HTERT RPE-1 (cell line): ENCODE measurements around the gene NAALADL1.

Experiments used
- in situ Hi-C: fragments of 300-500 bp; cut with MboI; formaldehyde crosslinking; loops from 4 replicates; pipeline ENCODE4 v1.14.3; 2020; ENCODE audit warnings: low sequenced_read_pairs

NAALADL1 gene, protein sequence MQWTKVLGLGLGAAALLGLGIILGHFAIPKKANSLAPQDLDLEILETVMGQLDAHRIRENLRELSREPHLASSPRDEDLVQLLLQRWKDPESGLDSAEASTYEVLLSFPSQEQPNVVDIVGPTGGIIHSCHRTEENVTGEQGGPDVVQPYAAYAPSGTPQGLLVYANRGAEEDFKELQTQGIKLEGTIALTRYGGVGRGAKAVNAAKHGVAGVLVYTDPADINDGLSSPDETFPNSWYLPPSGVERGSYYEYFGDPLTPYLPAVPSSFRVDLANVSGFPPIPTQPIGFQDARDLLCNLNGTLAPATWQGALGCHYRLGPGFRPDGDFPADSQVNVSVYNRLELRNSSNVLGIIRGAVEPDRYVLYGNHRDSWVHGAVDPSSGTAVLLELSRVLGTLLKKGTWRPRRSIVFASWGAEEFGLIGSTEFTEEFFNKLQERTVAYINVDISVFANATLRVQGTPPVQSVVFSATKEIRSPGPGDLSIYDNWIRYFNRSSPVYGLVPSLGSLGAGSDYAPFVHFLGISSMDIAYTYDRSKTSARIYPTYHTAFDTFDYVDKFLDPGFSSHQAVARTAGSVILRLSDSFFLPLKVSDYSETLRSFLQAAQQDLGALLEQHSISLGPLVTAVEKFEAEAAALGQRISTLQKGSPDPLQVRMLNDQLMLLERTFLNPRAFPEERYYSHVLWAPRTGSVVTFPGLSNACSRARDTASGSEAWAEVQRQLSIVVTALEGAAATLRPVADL

DNA sequence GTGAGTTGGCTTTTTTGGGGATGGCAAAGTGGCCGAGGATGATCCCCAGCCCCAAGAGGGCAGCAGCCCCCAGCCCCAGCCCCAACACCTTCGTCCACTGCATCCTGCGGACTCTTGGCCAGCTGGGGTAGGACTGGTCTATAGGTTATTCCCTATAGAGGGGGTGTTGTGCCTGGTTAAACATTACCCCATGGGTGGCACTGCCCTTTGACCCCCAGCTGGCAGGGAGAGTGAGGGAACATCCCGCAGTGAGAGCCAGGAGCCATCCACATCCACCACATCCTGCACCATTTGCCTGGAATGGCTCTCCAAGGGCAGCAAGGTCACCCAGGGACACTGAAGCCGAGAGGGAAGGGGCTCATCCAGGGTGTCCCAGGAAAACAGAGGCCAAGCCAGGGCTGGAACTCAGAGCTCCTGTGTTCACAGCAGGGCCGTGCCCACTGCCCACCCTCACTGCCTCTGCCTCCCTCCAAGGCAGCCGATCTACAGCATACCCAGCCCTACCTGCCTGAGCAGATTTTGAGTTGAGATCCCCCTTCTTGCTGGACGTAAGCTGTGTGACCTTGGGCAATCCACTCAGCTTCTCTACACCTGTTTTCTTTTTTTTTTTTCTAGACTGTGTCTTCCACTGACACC lies at the start of gene NAALADL1:
TSS of gene NAALADL1 (minus strand) at position 135 of the 636 bp plus-strand sequence. CDS start at position 103, 32 bp downstream.
- in situ Hi-C loops = no loop called here

DNA sequence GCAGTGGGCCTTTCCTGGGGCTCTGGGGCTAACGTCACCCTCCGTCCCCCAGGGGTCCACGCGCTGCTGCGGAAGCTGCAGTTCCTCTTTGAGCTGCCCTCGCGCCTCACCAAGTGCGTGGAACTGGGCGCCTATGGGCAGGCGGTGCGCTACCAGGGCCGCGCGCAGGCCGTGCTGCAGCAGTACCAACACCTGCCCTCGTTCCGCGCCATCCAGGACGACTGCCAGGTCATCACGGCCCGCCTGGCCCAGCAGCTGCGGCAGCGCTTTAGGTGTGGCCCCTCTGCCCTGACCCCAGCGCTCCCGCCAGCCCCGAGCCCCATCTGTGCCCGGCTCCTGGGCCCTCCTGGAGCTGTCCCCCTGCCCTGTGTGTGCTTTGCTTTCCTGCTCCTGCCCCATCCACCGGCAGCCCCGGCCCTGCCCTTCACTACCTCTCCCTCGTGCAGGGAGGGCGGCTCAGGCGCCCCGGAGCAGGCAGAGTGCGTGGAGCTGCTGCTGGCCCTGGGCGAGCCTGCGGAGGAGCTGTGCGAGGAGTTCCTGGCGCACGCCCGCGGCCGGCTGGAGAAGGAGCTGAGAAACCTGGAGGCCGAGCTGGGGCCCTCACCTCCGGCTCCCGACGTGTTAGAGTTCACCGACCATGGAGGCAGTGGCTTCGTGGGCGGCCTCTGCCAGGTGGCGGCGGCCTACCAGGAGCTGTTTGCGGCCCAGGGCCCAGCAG lies 49.6 kb upstream of the NAALADL1 start:
- in situ Hi-C loops = no loop called here

DNA sequence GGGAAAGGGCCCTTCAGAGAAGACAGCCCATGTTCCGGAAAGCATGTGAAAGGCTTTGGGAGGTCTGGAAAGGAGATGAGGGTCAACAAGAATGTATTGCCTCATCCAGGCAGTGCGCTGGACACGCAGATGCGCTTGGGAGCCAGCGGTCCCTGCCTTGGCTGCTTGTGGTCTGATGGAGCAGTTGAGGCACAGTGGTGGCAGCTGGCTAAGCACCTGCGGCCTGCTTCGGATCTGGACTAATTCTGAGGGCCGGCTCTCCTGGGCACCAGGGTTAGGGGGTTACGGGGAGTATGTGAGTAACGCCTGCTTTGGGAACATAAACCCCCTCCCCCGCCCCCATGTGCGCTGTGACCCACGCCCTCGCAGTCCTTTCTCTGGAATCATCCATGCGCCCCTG lies 48.7 kb upstream of the NAALADL1 start:
- in situ Hi-C loops = no loop called here

DNA sequence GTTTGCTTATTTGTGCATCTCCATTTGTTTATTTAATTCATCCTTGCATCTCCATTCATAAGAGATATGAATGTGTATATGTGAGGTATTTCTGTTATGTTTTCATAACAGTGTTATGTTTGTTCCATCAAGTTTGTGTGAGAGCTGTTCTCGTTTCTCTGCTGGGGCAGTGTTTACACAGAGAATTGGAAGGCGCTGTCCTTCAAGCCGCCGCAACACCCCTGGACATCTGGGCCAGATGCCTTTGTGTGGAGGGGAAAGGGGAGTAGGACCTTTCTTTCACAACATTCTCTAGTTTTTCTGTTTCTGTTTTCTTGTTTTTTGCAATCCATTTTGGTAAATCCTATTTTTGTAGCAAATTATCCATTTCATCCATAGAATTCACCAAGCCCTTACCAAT lies 46.3 kb upstream of the NAALADL1 start:
- in situ Hi-C loops = no loop called here

DNA sequence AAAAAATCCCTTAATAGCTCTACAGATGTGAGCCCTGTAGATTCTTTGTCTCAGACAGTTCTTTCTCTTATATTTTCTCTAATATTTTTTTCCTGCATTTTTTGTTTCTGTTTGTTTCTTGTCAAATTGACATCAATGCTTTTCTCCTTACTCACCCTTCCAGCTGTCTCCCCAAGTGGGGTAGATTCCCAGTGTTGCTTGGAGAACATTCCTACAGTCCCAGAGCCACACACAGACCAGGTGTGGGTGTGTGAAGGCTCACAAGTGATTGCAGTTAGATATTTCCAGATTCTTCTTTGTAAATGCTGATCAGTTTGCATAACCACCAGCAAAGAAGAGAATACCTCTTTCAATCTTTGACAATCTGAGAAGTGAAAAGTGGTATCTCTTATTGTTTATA lies 45.1 kb upstream of the NAALADL1 start:
- in situ Hi-C loops = no loop called here

- in situ Hi-C loops = no loop called here
Measured at GRCh38 chr11:65102142-65103095, 44.1 kb upstream of the NAALADL1 start.

- in situ Hi-C loops = no loop called here
Measured at GRCh38 chr11:65100674-65101350, 42.5 kb upstream of the NAALADL1 start.

GRCh38 chr11:65096926-65097325 lies 38.6 kb upstream of the NAALADL1 start:
- in situ Hi-C loops = no loop called here

- in situ Hi-C loops = no loop called here
Measured at GRCh38 chr11:65095974-65096806, 37.8 kb upstream of the NAALADL1 start, which contains the start of gene VPS51. TSS of gene VPS51 (plus strand) at chr11:65096214. CDS start at chr11:65096251, 37 bp downstream.

DNA sequence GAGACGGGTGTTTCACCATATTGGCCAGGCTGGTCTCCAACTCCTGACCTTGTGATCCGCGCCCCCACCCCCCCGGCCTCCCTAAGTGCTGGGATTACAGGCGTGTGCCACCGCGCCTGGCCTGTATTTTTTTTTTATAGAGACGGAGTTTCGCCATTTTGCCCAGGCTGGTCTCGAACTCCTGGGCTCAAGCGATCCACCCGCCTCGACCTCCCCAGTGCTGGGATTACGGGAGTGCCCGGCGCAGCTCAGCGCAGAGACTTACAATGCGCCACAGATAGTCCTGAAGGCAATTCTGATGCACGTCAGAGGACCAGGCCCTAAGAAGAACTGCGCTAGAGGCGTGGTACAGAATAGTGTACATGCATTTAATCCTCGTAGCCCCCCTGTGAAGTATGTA lies 37.1 kb upstream of the NAALADL1 start:
- in situ Hi-C loops = no loop called here

- in situ Hi-C loops = no loop called here
Measured at GRCh38 chr11:65090628-65091027, 32.3 kb upstream of the NAALADL1 start.

DNA sequence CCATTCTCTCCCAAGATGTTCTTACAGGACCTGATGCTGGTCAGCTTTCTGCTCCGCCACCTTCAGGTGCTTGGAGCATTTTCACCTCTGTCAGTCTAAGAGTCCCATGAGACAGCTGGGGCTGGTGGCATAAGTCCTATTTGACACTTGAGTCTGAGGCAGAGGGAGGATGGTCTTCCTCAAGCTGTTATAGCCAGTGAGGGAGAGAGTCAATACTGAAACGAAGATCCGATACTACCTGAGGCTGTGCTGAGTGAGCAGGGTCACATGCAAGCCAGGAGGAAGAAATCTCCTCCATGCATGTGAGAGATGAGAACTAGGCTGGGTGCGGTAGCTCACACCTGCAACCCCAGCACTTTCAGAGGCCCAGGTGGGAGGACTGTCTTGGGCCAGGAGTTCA lies 31.3 kb upstream of the NAALADL1 start:
- in situ Hi-C loops = no loop called here

GRCh38 chr11:65087827-65088226 lies 29.5 kb upstream of the NAALADL1 start:
- in situ Hi-C loops = no loop called here

DNA sequence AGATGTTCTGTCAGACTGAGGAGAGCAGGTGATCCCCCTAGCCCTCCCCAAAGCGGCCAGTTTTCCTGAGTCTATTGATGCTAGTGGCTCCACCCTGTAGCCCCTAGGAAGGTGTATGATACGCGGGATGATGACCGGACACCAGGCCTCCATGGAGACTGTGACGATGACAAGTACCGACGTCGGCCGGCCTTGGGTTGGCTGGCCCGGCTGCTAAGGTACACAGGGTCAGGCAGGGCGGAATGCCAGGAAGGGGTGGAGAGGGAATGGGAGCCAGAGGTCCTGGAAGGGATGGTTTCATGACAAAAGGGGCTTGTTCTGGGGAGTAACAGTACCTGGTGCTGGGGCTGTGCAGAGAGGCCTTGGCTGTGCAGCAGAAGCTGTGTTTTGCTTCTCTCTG lies 28.9 kb upstream of the NAALADL1 start:
- in situ Hi-C loops = no loop called here

DNA sequence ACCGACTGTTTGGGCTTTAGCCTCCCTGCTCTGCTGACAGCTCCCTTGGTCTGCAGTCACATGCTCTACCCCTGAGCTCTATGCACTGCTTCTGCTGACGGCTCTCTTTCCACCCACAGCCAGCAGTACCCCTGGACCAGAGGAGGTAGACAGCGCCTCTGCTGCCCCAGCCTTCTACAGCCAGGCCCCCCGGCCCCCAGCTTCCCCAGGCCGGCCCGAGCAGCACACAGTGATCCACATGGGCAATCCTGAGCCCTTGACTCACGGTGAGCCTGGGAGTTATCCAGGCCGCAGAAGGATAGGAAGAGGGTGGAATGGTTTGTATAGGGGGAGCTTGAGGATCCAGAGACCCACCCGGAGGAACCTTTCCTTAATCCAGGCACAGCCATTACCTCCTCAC lies 28.5 kb upstream of the NAALADL1 start:
- in situ Hi-C loops = no loop called here

DNA sequence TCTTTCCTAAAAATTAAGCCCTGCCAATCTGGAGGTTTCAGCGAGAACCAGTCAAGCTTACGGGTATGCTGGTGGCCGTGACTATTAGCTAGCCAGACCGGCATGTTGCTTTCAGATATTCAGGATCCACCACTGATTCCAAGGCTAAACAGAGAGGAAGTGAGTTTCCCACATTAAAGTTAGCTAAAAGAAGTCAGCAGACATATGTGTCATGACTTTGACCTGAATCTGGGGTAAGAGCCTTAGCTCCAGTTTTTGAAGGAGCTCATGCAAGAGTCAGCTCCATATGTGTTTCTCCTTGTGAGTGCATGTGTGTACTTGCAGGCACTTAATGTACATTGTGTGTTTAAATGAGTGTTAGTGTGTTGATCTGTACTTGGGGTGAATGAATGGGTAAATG lies 27.1 kb upstream of the NAALADL1 start:
- in situ Hi-C loops = no loop called here

DNA sequence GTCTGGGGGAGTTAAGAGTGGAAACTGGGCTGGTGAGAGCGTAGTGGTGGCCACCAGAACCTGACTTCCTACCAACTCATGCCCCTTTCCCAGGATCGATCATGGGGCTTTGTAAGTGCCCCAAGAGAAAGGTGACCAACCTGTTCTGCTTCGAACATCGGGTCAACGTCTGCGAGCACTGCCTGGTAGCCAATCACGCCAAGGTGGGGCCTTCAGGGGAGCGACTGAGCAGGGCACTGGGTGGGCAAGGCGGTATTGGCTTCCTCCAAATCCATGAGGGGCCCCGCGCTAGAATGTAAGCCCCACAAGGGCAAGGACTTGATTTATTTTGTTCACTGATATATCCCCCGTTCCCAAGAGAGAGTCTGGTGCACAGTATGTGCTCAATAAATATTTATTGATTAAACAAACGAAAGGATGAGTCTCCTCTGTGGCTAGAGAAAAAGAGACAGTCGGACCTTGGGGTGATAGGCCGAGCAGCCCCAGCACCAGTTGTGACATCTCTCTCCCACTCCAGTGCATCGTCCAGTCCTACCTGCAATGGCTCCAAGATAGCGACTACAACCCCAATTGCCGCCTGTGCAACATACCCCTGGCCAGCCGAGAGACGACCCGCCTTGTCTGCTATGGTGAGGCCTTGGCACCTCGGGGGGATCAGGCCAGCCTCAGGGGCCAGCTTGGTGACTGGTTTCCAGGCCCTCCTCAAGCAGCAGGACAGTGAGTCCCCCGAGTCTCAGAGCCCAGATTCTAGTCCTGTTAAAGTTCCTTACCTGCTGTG lies 26.4 kb upstream of the NAALADL1 start:
- in situ Hi-C loops = no loop called here
